B cell (primary cell): ENCODE data around the gene DDB1. TPM values are rescaled to one million over a fixed set of nuclear protein-coding genes. Genes with fewer than 3 reads are reported as not detected.

Experiments
- ATAC-seq: fragments of 200-7000 bp; cut with Tn5 transposase; one replicate; pipeline ENCODE4 v1.10.0; 2021; ENCODE audit warnings: low read depth, mild to moderate bottlenecking, moderate number of reproducible peaks, moderate library complexity
- CTCF ChIA-PET: fragments of 350-600 bp; sonication (Branson Sonifier 250); formaldehyde crosslinking; loops from one replicate; lab custom pipeline; 2021; ENCODE audit warnings: antibody characterized with exemption, inconsistent platforms; lab: Charles Lee
- POLR2A ChIA-PET: fragments of 350-600 bp; sonication (Branson Sonifier 250); formaldehyde crosslinking; loops from one replicate; lab custom pipeline; 2021; ENCODE audit warnings: antibody characterized with exemption; lab: Charles Lee
- DNase-seq: peaks from one replicate; pipeline ENCODE4 v3.0.0; 2013
- H2AFZ ChIP-seq: 2 replicates; pipeline ENCODE4 v1.6.1; 2012; ENCODE audit warnings: mild to moderate bottlenecking, low read depth, low read length; ENCODE audit not compliant: insufficient read depth, poor library complexity, severe bottlenecking
- H3K27ac ChIP-seq, 2 donors: 1 replicate in 1 of 2; 2 replicates in 1 of 2; pipeline ENCODE4 v1.5.1; 2012 to 2013; ENCODE audit warnings: low read length in 2 of 2, mild to moderate bottlenecking in 2 of 2, moderate library complexity in 1 of 2
- H3K27me3 ChIP-seq, 4 experiments: fragments of 200-600 bp in 1 of 4; sonication (generic) in 1 of 4; replicated peaks in 1 of 4; 1 replicate in 2 of 4; 2 replicates in 2 of 4; pipeline versions ENCODE4 v1.6.1 to v1.7.0; 2013 to 2016; ENCODE audit warnings: low read length in 3 of 4, mild to moderate bottlenecking in 2 of 4, mixed read lengths in 1 of 4, moderate library complexity in 1 of 4; ENCODE audit not compliant: insufficient read depth in 4 of 4, control insufficient read depth in 3 of 4; ENCODE audit errors: control extremely low read depth in 1 of 4
- H3K36me3 ChIP-seq, 2 experiments: replicated peaks in 1 of 2; 1 replicate in 1 of 2; 2 replicates in 1 of 2; pipeline versions ENCODE4 v1.6.1 to v1.7.1; 2013; ENCODE audit warnings: low read length in 1 of 2; ENCODE audit not compliant: insufficient read depth in 2 of 2, control insufficient read depth in 1 of 2; ENCODE audit errors: control extremely low read depth in 1 of 2, extremely low read depth in 1 of 2
- H3K4me1 ChIP-seq, 2 donors: fragments of 200-600 bp in 1 of 2; sonication (generic) in 1 of 2; 1 replicate in 1 of 2; 2 replicates in 1 of 2; pipeline versions ENCODE4 v1.5.1 to v1.6.1; 2013 to 2017; ENCODE audit warnings: low read length in 2 of 2; ENCODE audit not compliant: control insufficient read depth in 2 of 2, insufficient read depth in 2 of 2
- H3K4me2 ChIP-seq: replicated peaks from 2 replicates; pipeline ENCODE3; 2012; ENCODE audit warnings: mild to moderate bottlenecking, low read depth, low read length; ENCODE audit not compliant: poor library complexity, severe bottlenecking
- H3K4me3 ChIP-seq, 5 experiments: fragments of 200-600 bp in 1 of 5; sonication (generic) in 1 of 5; 1 replicate in 3 of 5; 2 replicates in 2 of 5; pipeline versions ENCODE4 v1.5.1 to v1.7.0; 2011 to 2016; ENCODE audit warnings: low read length in 4 of 5, mild to moderate bottlenecking in 4 of 5, low read depth in 2 of 5, control low read depth in 1 of 5, moderate library complexity in 1 of 5; ENCODE audit not compliant: insufficient read depth in 1 of 5; ENCODE audit errors: control extremely low read depth in 1 of 5, extremely low read depth in 1 of 5
- H3K79me2 ChIP-seq: fragments of 200-600 bp; sonication (generic); one replicate; pipeline ENCODE4 v1.6.0; 2016; ENCODE audit warnings: low read length; ENCODE audit not compliant: control insufficient read depth, insufficient read depth
- H3K9ac ChIP-seq: fragments of 200-600 bp; sonication (generic); 2 replicates; pipeline ENCODE4 v1.6.1; 2017; ENCODE audit warnings: mild to moderate bottlenecking, low read length, moderate library complexity
- H3K9me3 ChIP-seq, 3 donors: one replicate each; pipeline versions ENCODE4 v1.6.1 to v1.7.1; 2013; ENCODE audit warnings: low read length in 2 of 3; ENCODE audit not compliant: control insufficient read depth in 2 of 3, insufficient read depth in 1 of 3; ENCODE audit errors: control extremely low read depth in 1 of 3
- H4K20me1 ChIP-seq: 2 replicates; pipeline ENCODE4 v1.6.0; 2012; ENCODE audit warnings: mild to moderate bottlenecking, low read length; ENCODE audit not compliant: insufficient read depth, control insufficient read depth, poor library complexity, severe bottlenecking
- H3K27ac Mint-ChIP-seq: one replicate; pipeline ENCODE4 v1.8.0; 2021; ENCODE audit warnings: mixed read lengths
- H3K27me3 Mint-ChIP-seq: one replicate; pipeline ENCODE4 v1.8.0; 2021; ENCODE audit warnings: mixed read lengths
- H3K4me1 Mint-ChIP-seq: one replicate; pipeline ENCODE4 v1.8.0; 2021; ENCODE audit warnings: mixed read lengths
- H3K4me3 Mint-ChIP-seq: one replicate; pipeline ENCODE4 v1.8.0; 2021; ENCODE audit warnings: mixed read lengths
- H3K9me3 Mint-ChIP-seq: one replicate; pipeline ENCODE4 v1.8.0; 2022; ENCODE audit warnings: mixed read lengths; ENCODE audit not compliant: insufficient read depth
- EZH2 ChIP-seq: IDR thresholded peaks from 2 replicates; pipeline ENCODE4 v1.6.1; 2012; ENCODE audit warnings: borderline replicate concordance, low read depth, mild to moderate bottlenecking, moderate library complexity, low read length; ENCODE audit not compliant: insufficient read depth, poor library complexity, severe bottlenecking
- WGBS: methylation state at CpG from one replicate; pipeline ENCODE4 v1.1.5; 2013; ENCODE audit warnings: missing lambda C conversion rate; ENCODE audit not compliant: insufficient coverage; 5-methylcytosine and 5-hydroxymethylcytosine counted together
- intact Hi-C: fragments of 100-400 bp; cut with micrococcal nuclease; formaldehyde crosslinking; loops from one replicate; pipeline ENCODE4 v1.10.0; 2022
- polyA plus RNA-seq: library from polyadenylated mRNA; depleted of rRNA; stranded (reverse); fragments of >200 nt; gene quantifications from 2 replicates; pipeline ENCODE4 v1.2.3, GENCODE V29; 2012
- total RNA-seq, 2 donors: library from RNA; stranded (reverse); fragments of 120-200 nt in 1 of 2; gene quantifications; 1 replicate in 1 of 2; 2 replicates in 1 of 2; pipeline versions ENCODE4 v1.2.3 to v1.2.4, GENCODE V29; 2013 to 2022
- TF ChIP-seq, protein P1 (sequence below): fragments of 200-600 bp; IDR thresholded peaks from one replicate; pipeline ENCODE4 v1.8.0; 2022; ENCODE audit warnings: antibody characterized with exemption, mild to moderate bottlenecking

Gene DDB1
- total and polyA plus RNA-seq, 2 donors (not counting 1 experiment from before 2014, with no cell fraction given): 52.4 to 155 TPM

DNA sequence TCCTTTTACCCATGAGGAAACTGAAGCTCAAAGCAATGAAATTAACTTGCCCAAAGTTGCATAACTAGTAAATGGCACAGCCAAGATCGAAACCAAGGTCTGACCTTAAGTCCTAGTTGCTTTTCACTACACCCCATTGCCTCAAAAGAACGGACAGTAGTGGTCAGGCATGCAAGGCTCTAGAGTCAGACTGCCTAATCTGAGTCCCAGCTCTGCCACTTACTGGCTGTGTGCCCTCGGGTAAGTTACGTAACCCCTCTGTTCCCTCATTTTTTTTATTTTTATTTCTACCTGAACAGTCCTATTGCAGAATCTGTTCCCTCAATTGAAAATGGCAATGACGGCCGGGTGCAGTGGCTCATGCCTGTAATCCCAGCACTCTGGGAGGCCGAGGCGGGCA, 19.1 kb upstream of the DDB1 start:
- Mint-ChIP-seq H3K27me3 (no peaks in the 10 kb centered on the region), H3K27ac (peak overlapping the region; percentile 85), H3K4me3 (no peak overlapping the region), H3K4me1 (peaks cover 54% of the 10 kb centered on the region), H3K9me3 (no peaks in the 10 kb centered on the region)
- intact Hi-C loops: loop anchor here (10.0 kb wide), 2 partner anchors 437 to 773 kb away; partner anchors contain the start of genes INCENP and TMEM109
- peaks cover 50% of the 10 kb centered on the region for H3K79me2 ChIP-seq
- H3K27ac ChIP-seq: peak overlapping the region in 1 of 2 donors; percentile 93
- peak overlapping the region; percentile 12 for H3K4me2 ChIP-seq
- no peak for DNase-seq
- H3K27me3 ChIP-seq: no peaks in the 10 kb centered on the region
- no peak overlapping the region for H3K4me3 ChIP-seq
- WGBS: 88% methylated on average over 8 of the region's 8 CpGs
- H2AFZ ChIP-seq: no peak overlapping the region
- TF ChIP-seq, protein P1, sequence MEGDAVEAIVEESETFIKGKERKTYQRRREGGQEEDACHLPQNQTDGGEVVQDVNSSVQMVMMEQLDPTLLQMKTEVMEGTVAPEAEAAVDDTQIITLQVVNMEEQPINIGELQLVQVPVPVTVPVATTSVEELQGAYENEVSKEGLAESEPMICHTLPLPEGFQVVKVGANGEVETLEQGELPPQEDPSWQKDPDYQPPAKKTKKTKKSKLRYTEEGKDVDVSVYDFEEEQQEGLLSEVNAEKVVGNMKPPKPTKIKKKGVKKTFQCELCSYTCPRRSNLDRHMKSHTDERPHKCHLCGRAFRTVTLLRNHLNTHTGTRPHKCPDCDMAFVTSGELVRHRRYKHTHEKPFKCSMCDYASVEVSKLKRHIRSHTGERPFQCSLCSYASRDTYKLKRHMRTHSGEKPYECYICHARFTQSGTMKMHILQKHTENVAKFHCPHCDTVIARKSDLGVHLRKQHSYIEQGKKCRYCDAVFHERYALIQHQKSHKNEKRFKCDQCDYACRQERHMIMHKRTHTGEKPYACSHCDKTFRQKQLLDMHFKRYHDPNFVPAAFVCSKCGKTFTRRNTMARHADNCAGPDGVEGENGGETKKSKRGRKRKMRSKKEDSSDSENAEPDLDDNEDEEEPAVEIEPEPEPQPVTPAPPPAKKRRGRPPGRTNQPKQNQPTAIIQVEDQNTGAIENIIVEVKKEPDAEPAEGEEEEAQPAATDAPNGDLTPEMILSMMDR: no peak
- POLR2A ChIA-PET: no interaction called here
- no peak for ATAC-seq
- CTCF ChIA-PET: interaction anchor here (0.8 to 20.9 kb wide), 3 partner anchors 9 to 33 kb away, joined by 5 to 436 read pairs (median 206); partner anchors contain the start of genes DDB1 and TKFC
- peaks cover 2 to 81% of the 10 kb centered on the region in 2 experiments for H3K36me3 ChIP-seq
- peaks cover 36 to 58% of the 10 kb centered on the region in 2 donors for H3K4me1 ChIP-seq
- H3K9ac ChIP-seq: no peak overlapping the region
- no peaks in the 10 kb centered on the region for H3K9me3 ChIP-seq
- peaks cover 72% of the 10 kb centered on the region for H4K20me1 ChIP-seq

DNA sequence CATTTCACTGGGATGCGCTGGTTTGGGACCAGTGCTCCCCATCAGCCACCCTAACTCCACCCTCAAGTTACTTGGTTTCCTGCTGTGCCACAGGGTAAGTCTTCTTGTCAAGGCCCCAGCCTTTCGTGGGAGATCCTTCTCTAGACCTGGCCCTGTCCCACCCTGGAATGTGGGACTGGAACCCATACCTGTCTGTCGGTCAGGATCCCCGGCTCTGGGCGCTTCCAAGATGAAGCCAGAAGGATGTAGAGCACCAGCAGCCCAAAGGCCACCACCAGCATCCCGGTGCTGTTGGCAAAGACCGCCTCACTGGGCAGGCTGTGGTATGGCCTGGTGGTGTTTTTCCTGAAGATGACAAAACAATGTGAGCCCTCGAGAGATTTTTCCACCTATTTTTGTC, 17.9 kb upstream of the DDB1 start:
- peaks cover 2 to 89% of the 10 kb centered on the region in 2 experiments for H3K36me3 ChIP-seq
- H3K79me2 ChIP-seq: peaks cover 47% of the 10 kb centered on the region
- CTCF ChIA-PET: interaction anchor here (3.2 kb wide), 1 partner anchor 35 kb away, joined by 30 read pairs; no protein-coding TSS in a partner anchor
- ATAC-seq: no peak
- Mint-ChIP-seq H3K27ac (no peak overlapping the region), H3K4me3 (no peak overlapping the region), H3K9me3 (no peaks in the 10 kb centered on the region), H3K4me1 (peaks cover 51% of the 10 kb centered on the region), H3K27me3 (no peaks in the 10 kb centered on the region)
- peaks cover 82% of the 10 kb centered on the region for H4K20me1 ChIP-seq
- POLR2A ChIA-PET: interaction anchor here (1.5 kb wide), 1 partner anchor 12 kb away, joined by 4 read pairs; the partner anchor contains the start of genes CYB561A3 and TMEM138
- 96% methylated on average over 6 of the region's 8 CpGs for WGBS
- no peaks in the 10 kb centered on the region for H3K27me3 ChIP-seq
- peaks cover 26 to 46% of the 10 kb centered on the region in 2 donors for H3K4me1 ChIP-seq
- peak overlapping the region; percentile 6 to 74 for H3K27ac ChIP-seq
- no peak for DNase-seq
- H2AFZ ChIP-seq: no peak overlapping the region
- intact Hi-C loops: loop anchor here (10.0 kb wide), 2 partner anchors 436 to 774 kb away; partner anchors contain the start of genes INCENP and TMEM109
- no peak overlapping the region for H3K4me2 ChIP-seq
- H3K9ac ChIP-seq: no peak overlapping the region
- TF ChIP-seq EZH2: no peak
- TF ChIP-seq, protein P1: no peak
- no peak overlapping the region for H3K4me3 ChIP-seq
- H3K9me3 ChIP-seq: no peaks in the 10 kb centered on the region
